SK-N-SH (cell line): ENCODE data around the gene TMEM44. TPM values are rescaled to one million over a fixed set of nuclear protein-coding genes. Genes with fewer than 3 reads are reported as not detected.

Experiments used
- CTCF ChIA-PET: fragments of 300-600, 350-600 bp; formaldehyde crosslinking; extraction: SDS; loops from one replicate; lab custom pipeline; 2021; lab: Yijun Ruan, JAX
- POLR2A ChIA-PET: fragments of 350-600 bp; sonication (Branson Sonifier 250); formaldehyde crosslinking; extraction: SDS; loops from one replicate; lab custom pipeline; 2020; ENCODE audit warnings: antibody characterized with exemption, inconsistent platforms; lab: Yijun Ruan, JAX
- DNase-seq: peaks from one replicate; pipeline ENCODE4 v3.0.0; 2012
- H2AFZ ChIP-seq: fragments of 200-600 bp; sonication (generic); 2 replicates; pipeline ENCODE4 v1.8.1; 2016; ENCODE audit warnings: antibody characterized with exemption, mild to moderate bottlenecking, low read depth
- H3F3A ChIP-seq: fragments of 200-600 bp; sonication (generic); replicated peaks from 2 replicates; pipeline ENCODE3; 2016; ENCODE audit warnings: antibody characterized with exemption, mild to moderate bottlenecking; ENCODE audit not compliant: insufficient read depth
- H3K27ac ChIP-seq, 2 experiments: fragments of 200-500 bp in 1 of 2; fragments of 200-600 bp in 1 of 2; sonication (Bioruptor generic) in 1 of 2; sonication (generic), shearing (Covaris generic) in 1 of 2; 2 replicates each; pipeline versions ENCODE4 v1.5.1 to v1.6.1; 2014 to 2016; ENCODE audit warnings: low read depth in 2 of 2, inconsistent platforms in 1 of 2, low read length in 1 of 2, mild to moderate bottlenecking in 1 of 2, mixed read lengths in 1 of 2
- H3K27me3 ChIP-seq: fragments of 200-600 bp; sonication (generic), shearing (Covaris generic); 2 replicates; pipeline ENCODE4 v1.6.1; 2016; ENCODE audit warnings: mixed run types; ENCODE audit not compliant: insufficient read depth
- H3K36me3 ChIP-seq, 2 experiments: fragments of 200-500 bp in 1 of 2; fragments of 200-600 bp in 1 of 2; sonication (Bioruptor generic) in 1 of 2; sonication (generic) in 1 of 2; replicated peaks in 1 of 2; 2 replicates each; pipeline versions ENCODE3 to v1.5.1; 2014 to 2016; ENCODE audit warnings: low read length in 1 of 2, mild to moderate bottlenecking in 1 of 2; ENCODE audit not compliant: insufficient read depth in 2 of 2, control insufficient read depth in 1 of 2
- H3K4me1 ChIP-seq, 2 experiments: fragments of 200-500 bp in 1 of 2; fragments of 200-600 bp in 1 of 2; sonication (Bioruptor generic) in 1 of 2; sonication (generic), shearing (Covaris generic) in 1 of 2; 2 replicates each; pipeline versions ENCODE4 v1.5.1 to v1.6.1; 2014 to 2016; ENCODE audit warnings: low read depth in 1 of 2, low read length in 1 of 2, mixed run types in 1 of 2; ENCODE audit not compliant: insufficient read depth in 2 of 2, control insufficient read depth in 1 of 2
- H3K4me2 ChIP-seq: fragments of 200-600 bp; sonication (generic), shearing (Covaris generic); 2 replicates; pipeline ENCODE4 v1.6.1; 2017; ENCODE audit warnings: mixed run types
- H3K4me3 ChIP-seq, 2 experiments: fragments of 200-500 bp in 1 of 2; fragments of 200-600 bp in 1 of 2; sonication (Bioruptor generic) in 1 of 2; sonication (generic), shearing (Covaris generic) in 1 of 2; 2 replicates each; pipeline versions ENCODE4 v1.5.1 to v1.8.1; 2014 to 2016; ENCODE audit warnings: low read depth in 2 of 2, inconsistent platforms in 1 of 2, low read length in 1 of 2, mild to moderate bottlenecking in 1 of 2, mixed read lengths in 1 of 2, moderate library complexity in 1 of 2
- H3K79me2 ChIP-seq: fragments of 200-600 bp; sonication (generic); 2 replicates; pipeline ENCODE4 v1.8.1; 2017; ENCODE audit warnings: mild to moderate bottlenecking; ENCODE audit not compliant: insufficient read depth
- H3K9ac ChIP-seq: fragments of 200-600 bp; sonication (generic); 2 replicates; pipeline ENCODE4 v1.6.1; 2017; ENCODE audit warnings: mixed run types
- H3K9me2 ChIP-seq: fragments of 200-600 bp; sonication (generic); 2 replicates; pipeline ENCODE4 v1.6.1; 2017; ENCODE audit warnings: mixed run types
- H3K9me3 ChIP-seq: fragments of 200-600 bp; sonication (generic); 2 replicates; pipeline ENCODE4 v1.6.1; 2017; ENCODE audit warnings: mixed run types, mild to moderate bottlenecking, moderate library complexity
- H4K20me1 ChIP-seq: fragments of 200-600 bp; sonication (generic); 2 replicates; pipeline ENCODE4 v1.6.1; 2017; ENCODE audit warnings: mild to moderate bottlenecking, mixed run types; ENCODE audit not compliant: insufficient read depth
- CHD2 ChIP-seq: fragments of 150-350 bp; IDR thresholded peaks from 2 replicates; pipeline ENCODE4 v1.6.1; 2018; ENCODE audit warnings: low read length; ENCODE audit not compliant: partially characterized antibody
- EZH2phosphoT487 ChIP-seq: fragments of 200-600 bp; sonication (generic); IDR thresholded peaks from 2 replicates; pipeline ENCODE4 v1.6.1; 2017; ENCODE audit warnings: low read depth, mixed run types, mild to moderate bottlenecking, antibody characterized with exemption, moderate library complexity, borderline replicate concordance
- FOSL2 ChIP-seq: IDR thresholded peaks from 2 replicates; pipeline ENCODE4 v1.4.0; 2012; ENCODE audit warnings: low read depth, mild to moderate bottlenecking, moderate library complexity, borderline replicate concordance
- FOXJ3 ChIP-seq: sonication (generic); formaldehyde crosslinking; IDR thresholded peaks from 2 replicates; pipeline ENCODE4 v1.5.1; 2020; ENCODE audit warnings: mild to moderate bottlenecking, missing genetic modification reagents
- GABPA ChIP-seq: IDR thresholded peaks from 2 replicates; pipeline ENCODE4 v1.4.0; 2012; ENCODE audit warnings: low read depth, mild to moderate bottlenecking
- MAX ChIP-seq: IDR thresholded peaks from 2 replicates; pipeline ENCODE4 v1.4.0; 2012; ENCODE audit warnings: low read depth
- MXI1 ChIP-seq: IDR thresholded peaks from 2 replicates; pipeline ENCODE4 v1.6.1; 2012; ENCODE audit warnings: mild to moderate bottlenecking, low read depth, low read length, improper control_type of control experiment
- NFIC ChIP-seq: IDR thresholded peaks from 2 replicates; pipeline ENCODE4 v1.4.0; 2012; ENCODE audit warnings: borderline replicate concordance
- NRF1 ChIP-seq: IDR thresholded peaks from 2 replicates; pipeline ENCODE4 v1.6.1; 2012; ENCODE audit warnings: low read depth, mild to moderate bottlenecking, low read length
- RAD21 ChIP-seq: IDR thresholded peaks from 2 replicates; pipeline ENCODE4 v1.6.1; 2012; ENCODE audit warnings: mild to moderate bottlenecking, low read length
- RCOR1 ChIP-seq: fragments of 150-350 bp; IDR thresholded peaks from 2 replicates; pipeline ENCODE4 v1.6.1; 2017; ENCODE audit warnings: antibody characterized with exemption, low read length
- RXRA ChIP-seq: IDR thresholded peaks from 2 replicates; pipeline ENCODE4 v1.4.0; 2012; ENCODE audit warnings: low read depth, mild to moderate bottlenecking, borderline replicate concordance
- SMC3 ChIP-seq: IDR thresholded peaks from 2 replicates; pipeline ENCODE4 v1.6.1; 2012; ENCODE audit warnings: low read depth, low read length, improper control_type of control experiment
- TAF1 ChIP-seq: IDR thresholded peaks from 2 replicates; pipeline ENCODE4 v1.6.1; 2012; ENCODE audit warnings: low read depth, mild to moderate bottlenecking, low read length, moderate library complexity, borderline replicate concordance
- TCF12 ChIP-seq: IDR thresholded peaks from 2 replicates; pipeline ENCODE4 v1.4.0; 2012
- USF1 ChIP-seq: IDR thresholded peaks from 2 replicates; pipeline ENCODE4 v1.4.0; 2012; ENCODE audit warnings: low read depth, borderline replicate concordance
- YY1 ChIP-seq: IDR thresholded peaks from 2 replicates; pipeline ENCODE4 v1.4.0; 2012; ENCODE audit warnings: low read depth, mild to moderate bottlenecking
- ZBTB33 ChIP-seq: IDR thresholded peaks from 2 replicates; pipeline ENCODE4 v1.4.0; 2012; ENCODE audit warnings: low read depth, borderline replicate concordance
- WGBS: methylation state at CpG from one replicate; pipeline ENCODE4 v1.1.6; 2017; ENCODE audit warnings: low lambda C conversion rate; 5-methylcytosine and 5-hydroxymethylcytosine counted together
- polyA plus RNA-seq, 3 experiments: library from polyadenylated mRNA; depleted of rRNA; stranded (reverse); fragments of >200 nt; gene quantifications; 2 replicates each; pipeline ENCODE4 v1.2.3, GENCODE V29; 2012
- TF ChIP-seq, protein P1 (sequence below): IDR thresholded peaks from 2 replicates; pipeline ENCODE4; 2012
- TF ChIP-seq, protein P2 (sequence below): fragments of 200-600 bp; sonication (generic); IDR thresholded peaks from 2 replicates; pipeline ENCODE4 v1.6.1; 2017; ENCODE audit warnings: antibody characterized with exemption, mild to moderate bottlenecking, moderate library complexity

Gene TMEM44
- polyA plus RNA-seq, 1 of the 3 experiments (the other 2 are of a cell fraction): 22.6 TPM

DNA sequence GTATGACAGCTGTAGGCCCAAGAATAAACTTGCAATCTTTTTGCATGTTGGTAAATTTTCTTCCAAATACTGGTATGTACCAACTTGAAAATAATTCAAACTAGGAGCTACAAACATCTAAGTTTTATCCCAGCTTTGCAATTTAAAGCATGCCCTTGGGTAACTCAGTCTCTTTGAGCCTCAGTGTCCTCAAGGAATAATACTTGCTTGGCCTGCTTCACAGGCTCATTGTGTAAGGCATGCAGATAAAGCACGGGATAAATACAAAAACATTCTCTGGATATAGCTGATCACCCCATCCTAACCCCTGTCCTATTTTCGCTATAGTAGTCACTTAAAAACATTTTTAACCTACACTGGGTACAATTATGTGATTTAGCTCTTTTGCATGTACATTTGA lies 9.6 kb upstream of the TMEM44 start:
- no peak overlapping the region for H3K4me3 ChIP-seq
- H3K9me3 ChIP-seq: no peaks in the 10 kb centered on the region
- TF ChIP-seq FOSL2: no peak
- no peak for TF ChIP-seq RXRA
- TF ChIP-seq RAD21: no peak
- TF ChIP-seq ZBTB33: no peak
- TF ChIP-seq GABPA: no peak
- no peak for TF ChIP-seq CHD2
- TF ChIP-seq RCOR1: no peak
- no peak for TF ChIP-seq YY1
- no peak for TF ChIP-seq SMC3
- TF ChIP-seq FOXJ3 (CRISPR knock-in tag): no peak
- TF ChIP-seq MXI1: no peak
- no peak for TF ChIP-seq NRF1
- TF ChIP-seq, protein P1, sequence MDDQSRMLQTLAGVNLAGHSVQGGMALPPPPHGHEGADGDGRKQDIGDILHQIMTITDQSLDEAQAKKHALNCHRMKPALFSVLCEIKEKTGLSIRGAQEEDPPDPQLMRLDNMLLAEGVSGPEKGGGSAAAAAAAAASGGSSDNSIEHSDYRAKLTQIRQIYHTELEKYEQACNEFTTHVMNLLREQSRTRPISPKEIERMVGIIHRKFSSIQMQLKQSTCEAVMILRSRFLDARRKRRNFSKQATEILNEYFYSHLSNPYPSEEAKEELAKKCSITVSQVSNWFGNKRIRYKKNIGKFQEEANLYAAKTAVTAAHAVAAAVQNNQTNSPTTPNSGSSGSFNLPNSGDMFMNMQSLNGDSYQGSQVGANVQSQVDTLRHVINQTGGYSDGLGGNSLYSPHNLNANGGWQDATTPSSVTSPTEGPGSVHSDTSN: no peak
- no peak for TF ChIP-seq MAX
- H3K27ac ChIP-seq: no peak overlapping the region
- H3K79me2 ChIP-seq: peaks cover 4% of the 10 kb centered on the region; the same call in 1 of the 2 replicates
- POLR2A ChIA-PET: interaction anchor here (1.0 kb wide), 1 partner anchor 9 kb away, joined by 3 read pairs; the partner anchor contains the start of gene TMEM44
- 98% methylated on average over 2 of the region's 2 CpGs for WGBS
- no peaks in the 10 kb centered on the region for H4K20me1 ChIP-seq
- peaks cover 51 to 59% of the 10 kb centered on the region in 2 experiments for H3K36me3 ChIP-seq
- H3F3A ChIP-seq: peaks cover 30% of the 10 kb centered on the region
- H3K4me1 ChIP-seq: peaks cover 0 to 8% of the 10 kb centered on the region in 2 experiments; a peak in 1 of 4 replicates
- H3K4me2 ChIP-seq: no peak overlapping the region
- no peaks in the 10 kb centered on the region for H3K9me2 ChIP-seq
- no peaks in the 10 kb centered on the region for H3K27me3 ChIP-seq
- no peak for DNase-seq
- CTCF ChIA-PET: interaction anchor here (0.7 to 2.5 kb wide), 6 partner anchors 9 to 628 kb away, joined by 3 to 13 read pairs (median 3); partner anchors contain the start of genes TMEM44 and XXYLT1
- H2AFZ ChIP-seq: no peak overlapping the region
- H3K9ac ChIP-seq: no peak overlapping the region

DNA sequence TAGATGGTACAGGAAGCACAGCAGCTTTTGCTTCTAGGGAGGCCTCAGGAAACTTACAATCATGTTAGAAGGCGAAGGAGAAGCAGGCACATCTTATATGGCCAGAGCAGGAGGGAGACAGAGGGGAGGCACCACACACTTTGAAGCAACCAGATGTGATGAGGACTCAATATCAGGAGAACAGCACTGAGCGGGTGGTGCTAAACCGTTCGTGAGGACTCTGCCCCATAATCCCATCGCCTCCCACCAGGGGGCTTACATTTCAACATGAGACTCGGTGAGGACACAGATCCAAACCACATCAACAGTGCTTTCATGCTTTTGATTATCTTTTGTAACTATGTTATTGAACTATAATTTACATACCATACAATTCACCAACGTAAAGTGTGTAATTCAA lies 7.6 kb upstream of the TMEM44 start:
- no peak overlapping the region for H3K4me3 ChIP-seq
- POLR2A ChIA-PET: no interaction called here

More for the DNA sequence above, 7.6 kb upstream of the TMEM44 start:
- Histone ChIP-seq H3K36me3 (peaks cover 38 to 41% of the 10 kb centered on the region in 2 experiments), H3F3A (peaks cover 30% of the 10 kb centered on the region), H2AFZ (no peak overlapping the region), H3K4me2 (peak overlapping the region; percentile 62), H3K27ac (peak overlapping the region in 1 of 2 experiments; percentile 64; a peak in 2 of 4 replicates), H3K9me2 (no peaks in the 10 kb centered on the region), H3K9me3 (no peaks in the 10 kb centered on the region), H3K27me3 (no peaks in the 10 kb centered on the region), H3K79me2 (peaks cover 4% of the 10 kb centered on the region; the same call in 1 of the 2 replicates), H3K9ac (no peak overlapping the region), H4K20me1 (no peaks in the 10 kb centered on the region), H3K4me1 (peaks cover 0 to 8% of the 10 kb centered on the region in 2 experiments; a peak in 1 of 4 replicates)
- TF ChIP-seq TAF1 (no peak), USF1 (no peak), EZH2phosphoT487 (no peak), NFIC (no peak), TCF12 (no peak)
- TF ChIP-seq, protein P2, sequence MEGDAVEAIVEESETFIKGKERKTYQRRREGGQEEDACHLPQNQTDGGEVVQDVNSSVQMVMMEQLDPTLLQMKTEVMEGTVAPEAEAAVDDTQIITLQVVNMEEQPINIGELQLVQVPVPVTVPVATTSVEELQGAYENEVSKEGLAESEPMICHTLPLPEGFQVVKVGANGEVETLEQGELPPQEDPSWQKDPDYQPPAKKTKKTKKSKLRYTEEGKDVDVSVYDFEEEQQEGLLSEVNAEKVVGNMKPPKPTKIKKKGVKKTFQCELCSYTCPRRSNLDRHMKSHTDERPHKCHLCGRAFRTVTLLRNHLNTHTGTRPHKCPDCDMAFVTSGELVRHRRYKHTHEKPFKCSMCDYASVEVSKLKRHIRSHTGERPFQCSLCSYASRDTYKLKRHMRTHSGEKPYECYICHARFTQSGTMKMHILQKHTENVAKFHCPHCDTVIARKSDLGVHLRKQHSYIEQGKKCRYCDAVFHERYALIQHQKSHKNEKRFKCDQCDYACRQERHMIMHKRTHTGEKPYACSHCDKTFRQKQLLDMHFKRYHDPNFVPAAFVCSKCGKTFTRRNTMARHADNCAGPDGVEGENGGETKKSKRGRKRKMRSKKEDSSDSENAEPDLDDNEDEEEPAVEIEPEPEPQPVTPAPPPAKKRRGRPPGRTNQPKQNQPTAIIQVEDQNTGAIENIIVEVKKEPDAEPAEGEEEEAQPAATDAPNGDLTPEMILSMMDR: peak; percentile 45
- no peak for DNase-seq
- WGBS: 83% methylated on average over 7 of the region's 7 CpGs
- CTCF ChIA-PET: interaction anchor here (2.5 kb wide), 1 partner anchor 8 kb away, joined by 13 read pairs; the partner anchor contains the start of gene TMEM44
